Raji (cell line): ENCODE results near the gene RPP38.
A peak's percentile ranks its signal among the peaks of the same experiment; 100 is the strongest.

ENCODE experiments used
- POLR2A ChIP-seq: IDR thresholded peaks from 2 replicates; pipeline ENCODE4 v1.6.1; 2011; ENCODE audit warnings: low read depth, low read length, control low read depth; ENCODE audit not compliant: insufficient read depth

Gene RPP38, protein sequence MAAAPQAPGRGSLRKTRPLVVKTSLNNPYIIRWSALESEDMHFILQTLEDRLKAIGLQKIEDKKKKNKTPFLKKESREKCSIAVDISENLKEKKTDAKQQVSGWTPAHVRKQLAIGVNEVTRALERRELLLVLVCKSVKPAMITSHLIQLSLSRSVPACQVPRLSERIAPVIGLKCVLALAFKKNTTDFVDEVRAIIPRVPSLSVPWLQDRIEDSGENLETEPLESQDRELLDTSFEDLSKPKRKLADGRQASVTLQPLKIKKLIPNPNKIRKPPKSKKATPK

DNA sequence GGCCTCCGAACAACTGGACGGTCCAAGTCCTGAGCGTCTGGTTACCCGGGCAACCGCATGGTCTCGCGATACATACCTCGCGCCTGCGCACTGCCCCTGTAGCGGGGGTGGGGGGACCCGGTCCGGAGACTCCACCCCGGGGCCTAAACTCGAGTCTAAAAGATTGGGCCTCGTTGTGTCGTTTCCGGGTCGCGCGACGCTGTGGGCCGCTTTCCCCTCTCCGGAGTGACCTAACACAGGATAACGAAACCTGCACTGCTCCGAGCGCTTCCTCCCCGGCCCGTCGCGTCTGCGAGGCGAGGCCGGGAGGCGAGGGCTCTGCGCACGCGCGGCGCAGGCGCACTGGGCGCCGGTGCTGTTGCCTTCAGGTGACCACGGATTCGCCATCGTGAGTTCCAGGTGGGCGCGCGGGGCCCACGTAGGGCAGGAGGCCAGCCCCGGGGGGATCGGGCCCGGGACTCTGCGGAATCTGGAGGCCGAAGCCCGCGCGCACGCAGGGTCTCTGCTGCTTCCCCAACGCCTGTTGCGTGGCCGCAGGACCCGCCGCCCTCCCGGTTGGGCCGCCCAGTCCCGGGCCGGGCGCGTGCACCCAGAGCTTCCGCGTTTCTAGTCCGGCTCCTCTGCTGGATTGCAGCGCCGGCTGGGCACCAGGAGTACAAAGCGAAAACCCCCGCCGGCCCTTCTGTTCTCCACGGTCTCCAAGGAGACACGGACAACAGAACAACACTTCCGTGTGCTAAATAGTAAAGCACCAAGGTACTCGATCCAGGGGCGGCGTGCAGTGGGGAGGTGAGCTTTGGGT is at the start of gene RPP38:
TSS of gene RPP38 (plus strand) at position 345 of the 802 bp plus-strand sequence. CDS start 5,960 bp downstream, outside the sequence.
- peak; percentile 94 for TF ChIP-seq POLR2A

DNA sequence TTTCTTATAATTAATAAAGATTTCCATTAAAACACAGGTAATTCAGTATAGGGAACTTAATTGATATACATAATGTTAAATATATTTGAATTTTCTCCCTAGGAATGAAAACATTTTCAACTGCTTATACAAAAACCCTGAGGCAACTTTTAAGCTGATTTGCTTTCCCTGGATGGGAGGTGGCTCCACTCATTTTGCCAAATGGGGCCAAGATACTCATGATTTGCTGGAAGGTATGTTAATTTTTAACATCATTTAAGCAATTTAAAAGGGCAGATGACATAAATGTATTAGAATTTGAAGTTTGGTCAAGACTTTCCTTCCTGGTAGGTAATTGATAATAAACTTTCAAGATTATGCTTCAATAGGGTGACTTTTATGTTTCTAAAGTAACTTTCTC is 47.6 kb upstream of the RPP38 start:
- TF ChIP-seq POLR2A, result no peak

DNA sequence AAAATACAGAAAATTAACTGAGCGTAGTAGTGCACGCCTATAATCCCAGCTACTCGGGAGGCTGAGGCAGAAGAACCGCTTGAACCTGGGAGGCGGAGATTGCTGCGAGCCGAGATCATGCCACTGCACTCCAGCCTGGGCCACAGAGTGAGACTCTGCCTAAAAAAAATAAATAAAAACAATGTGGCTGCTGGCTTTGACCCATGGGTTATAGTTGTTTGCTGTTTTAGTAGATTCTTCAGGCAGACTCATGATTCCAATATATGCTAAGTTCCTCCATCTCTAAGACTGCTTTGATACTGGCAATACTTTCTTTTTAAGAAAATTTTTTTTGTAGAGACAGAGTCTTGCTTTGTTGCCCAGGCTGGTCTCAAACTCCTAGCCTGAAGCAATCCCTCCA is 45.0 kb upstream of the RPP38 start:
- no peak for TF ChIP-seq POLR2A

DNA sequence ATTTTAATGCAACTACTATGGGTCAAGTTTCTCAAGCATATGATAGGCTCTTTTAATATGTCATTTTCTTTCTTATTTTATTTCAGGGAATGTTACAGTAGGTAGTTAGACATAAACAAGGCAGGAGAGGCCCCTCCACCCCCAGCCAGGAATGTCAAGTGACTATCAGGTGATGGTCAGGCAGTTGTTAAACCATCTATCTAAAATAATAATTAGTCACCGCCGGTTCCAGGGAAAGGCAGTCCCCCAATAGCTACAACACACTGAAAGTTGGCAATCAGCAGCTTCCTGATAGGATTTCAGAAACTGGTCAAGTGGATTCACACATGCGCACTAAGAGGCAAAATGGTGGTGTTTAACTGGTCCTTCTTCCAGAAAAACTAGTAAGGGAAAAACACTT is 44.1 kb upstream of the RPP38 start:
- TF ChIP-seq POLR2A, result no peak

DNA sequence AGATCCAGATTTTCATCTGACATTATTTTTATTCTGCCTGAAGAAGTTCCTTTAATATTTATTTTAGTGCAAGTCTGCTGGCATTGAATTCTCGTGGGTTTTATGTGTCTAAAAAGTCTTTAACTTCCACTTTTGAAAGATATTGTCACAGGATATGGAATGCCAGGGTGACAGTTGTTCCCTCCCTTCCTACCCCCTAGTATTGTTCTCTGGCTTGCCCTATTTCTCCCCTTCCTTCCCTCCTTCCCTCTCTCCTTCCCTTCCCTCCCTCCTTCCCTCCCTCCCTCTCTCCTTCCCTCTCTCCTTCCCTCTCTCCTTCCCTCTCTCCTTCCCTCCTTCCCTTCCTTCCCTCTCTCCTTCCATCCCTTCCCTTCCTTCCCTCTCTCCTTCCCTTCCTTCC is 38.5 kb upstream of the RPP38 start:
- TF ChIP-seq POLR2A, result no peak

DNA sequence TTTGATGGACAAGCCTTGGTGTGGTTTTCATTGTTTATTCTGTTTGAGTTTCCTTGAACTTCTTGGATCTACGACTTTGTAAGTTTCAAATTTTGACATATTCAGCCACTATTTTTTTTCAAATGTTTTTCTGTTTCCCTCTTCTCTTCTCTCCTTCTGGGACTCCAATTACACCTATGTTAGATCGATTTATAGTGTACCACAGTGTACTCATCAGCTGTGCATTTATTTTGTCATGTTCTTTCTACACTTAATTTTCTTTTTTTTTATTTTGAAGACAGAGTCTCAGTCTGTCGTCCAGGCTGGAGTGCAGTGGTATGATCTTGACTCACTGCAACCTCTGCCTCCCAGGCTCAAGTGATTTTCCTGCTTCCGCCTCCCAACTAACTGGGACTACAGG is 37.2 kb upstream of the RPP38 start:
- no peak for TF ChIP-seq POLR2A

DNA sequence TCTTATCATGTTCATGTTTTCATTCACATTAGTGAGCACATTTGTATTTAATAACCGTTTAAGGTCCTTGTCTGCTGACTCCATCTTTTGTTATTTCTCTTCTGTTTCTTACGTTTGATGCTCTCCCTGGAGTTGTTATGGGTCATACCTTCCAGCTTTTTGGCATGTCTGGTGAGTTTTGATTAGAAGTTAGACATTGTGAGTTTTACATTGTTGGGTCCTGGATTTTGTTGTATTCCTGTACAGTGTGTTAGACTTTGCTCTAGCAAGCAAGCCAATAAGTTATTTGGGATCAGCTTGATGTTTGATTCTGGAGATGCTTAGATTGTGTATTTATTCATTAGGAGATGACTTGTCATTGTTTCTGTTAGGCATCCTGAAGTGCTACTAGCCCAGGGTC is 36.5 kb upstream of the RPP38 start:
- TF ChIP-seq POLR2A, result no peak

DNA sequence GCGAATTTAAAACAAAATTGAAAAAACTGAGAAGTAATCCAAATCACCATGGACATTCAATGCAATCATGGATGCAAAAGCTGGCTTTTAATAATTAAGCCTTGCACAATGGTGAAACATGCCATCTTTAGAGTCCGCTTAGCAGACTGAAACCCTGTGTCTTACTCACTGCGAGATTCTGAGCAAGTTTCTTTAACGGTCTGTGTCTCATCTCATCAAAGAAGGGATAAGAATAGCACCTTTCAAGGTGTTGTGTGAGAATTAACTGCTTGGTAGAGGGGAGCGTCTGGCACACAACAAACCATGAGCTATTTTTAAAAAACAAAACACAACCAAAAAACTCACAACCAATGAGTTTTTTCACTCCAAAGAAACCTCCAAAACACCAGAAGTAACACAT is 30.0 kb upstream of the RPP38 start:
- TF ChIP-seq POLR2A, result no peak

DNA sequence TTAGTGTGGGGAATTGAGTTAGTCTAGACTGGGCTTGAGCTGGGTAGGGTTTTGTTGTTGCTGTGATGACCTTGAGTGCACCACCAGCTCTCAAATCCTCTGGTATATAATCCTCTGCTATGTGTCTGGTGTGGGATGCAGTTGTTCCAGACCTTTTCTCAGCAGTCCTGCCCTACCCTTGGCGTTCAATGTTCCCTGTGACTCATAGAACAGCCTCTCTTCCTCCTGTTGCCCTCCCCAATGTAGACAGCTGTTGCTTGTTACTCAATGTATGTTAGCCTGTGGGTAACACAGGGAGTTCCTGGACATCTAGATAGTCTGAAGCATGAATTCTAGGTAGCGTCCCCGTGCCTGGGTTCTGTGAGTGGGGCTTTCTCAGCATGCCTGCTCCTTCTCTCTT is 28.4 kb upstream of the RPP38 start:
- no peak for TF ChIP-seq POLR2A

DNA sequence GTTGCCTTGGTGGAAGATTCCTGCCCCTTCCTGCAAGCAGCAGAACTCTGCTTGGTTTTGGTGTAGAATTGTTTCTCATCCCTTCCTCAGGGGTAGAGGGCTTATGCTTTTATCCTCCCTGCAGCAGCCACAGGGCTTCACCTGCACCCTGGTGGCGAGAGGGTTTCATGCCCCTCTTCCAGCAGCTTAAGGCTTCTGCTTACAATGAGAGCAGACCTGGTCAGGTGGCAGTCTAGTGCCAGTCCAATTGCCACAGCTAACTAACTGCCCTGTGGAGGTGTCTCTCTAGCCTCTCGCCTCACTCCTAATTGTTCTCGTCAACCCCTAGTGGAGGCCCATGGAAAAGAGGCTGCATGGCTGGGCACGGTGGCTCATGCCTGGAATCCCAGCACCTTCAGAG is 27.9 kb upstream of the RPP38 start:
- TF ChIP-seq POLR2A, result no peak

DNA sequence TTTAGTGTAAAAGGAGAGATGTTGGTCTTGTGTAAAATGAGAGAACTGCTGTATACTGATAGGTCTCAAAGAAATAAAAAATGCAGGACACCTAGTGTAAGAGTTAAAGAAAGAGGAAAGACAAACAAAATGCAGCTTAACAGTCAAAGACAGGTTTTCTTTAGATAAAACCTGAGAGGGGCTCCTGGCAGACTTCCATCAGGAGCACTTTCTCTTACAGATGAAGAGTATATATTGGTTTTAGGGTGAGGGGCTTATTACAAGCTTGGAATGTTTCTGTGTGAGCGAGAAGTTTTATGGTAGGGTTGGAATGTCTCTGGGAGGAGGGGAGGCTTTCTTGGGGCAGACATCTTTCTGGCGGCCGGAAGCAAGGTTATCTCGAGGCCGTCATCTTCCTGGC is 24.8 kb upstream of the RPP38 start:
- no peak for TF ChIP-seq POLR2A

DNA sequence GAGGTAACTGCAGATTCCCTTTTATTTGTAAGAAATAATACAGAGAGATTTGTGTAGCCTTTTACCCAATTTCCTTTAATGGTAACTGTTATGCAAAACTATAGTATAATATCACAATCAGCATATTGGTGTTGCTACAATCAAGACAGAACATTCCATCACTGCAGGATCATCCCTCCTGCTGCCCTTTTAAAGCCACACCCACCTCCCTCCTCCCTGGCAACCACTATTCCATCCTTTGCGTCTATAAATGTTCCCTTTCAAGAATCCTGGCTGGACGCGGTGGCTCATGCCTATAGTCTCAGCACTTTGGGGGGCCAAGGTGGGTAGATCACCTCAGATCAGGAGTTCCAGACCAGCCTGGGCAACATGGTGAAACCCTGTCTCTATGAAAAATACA is 21.7 kb upstream of the RPP38 start:
- no peak for TF ChIP-seq POLR2A

DNA sequence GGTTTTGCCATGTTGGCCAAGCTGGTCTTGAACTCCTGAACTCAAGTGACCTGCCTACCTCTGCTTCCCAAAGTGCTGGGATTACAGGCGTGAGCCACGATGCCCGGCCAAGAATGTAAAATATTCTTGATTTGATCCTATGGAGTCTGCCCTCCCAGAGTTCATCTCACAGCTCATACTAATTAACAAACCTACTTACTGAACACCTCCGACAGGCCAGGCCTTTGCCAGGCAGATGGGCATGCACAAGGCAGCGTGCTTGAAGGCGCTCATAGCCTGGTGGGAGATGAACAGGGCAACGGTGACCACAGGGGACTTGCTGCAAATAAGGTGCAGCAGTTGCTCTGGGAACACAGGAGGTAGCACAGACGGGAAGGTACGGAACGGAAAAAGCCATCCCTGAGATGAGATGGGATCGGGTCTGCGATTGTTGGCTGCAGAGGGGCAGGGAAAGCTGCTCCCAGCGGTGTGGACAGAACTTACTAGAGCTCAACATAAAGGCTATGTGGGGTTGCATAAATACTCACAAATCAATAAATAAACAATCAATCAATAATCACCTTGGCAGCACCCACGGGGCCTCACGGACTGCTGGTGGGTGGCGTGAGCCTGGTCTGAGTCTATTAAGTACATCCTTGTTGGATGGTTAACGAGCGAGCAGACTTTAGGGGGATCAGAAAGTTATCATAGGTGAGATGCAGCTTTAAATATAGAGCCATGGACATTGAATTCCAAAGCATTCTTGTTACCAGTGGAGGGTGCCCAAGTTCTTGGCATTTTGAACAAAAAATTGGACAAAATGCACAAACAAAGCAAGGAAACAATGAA is 13.3 kb upstream of the RPP38 start:
- TF ChIP-seq POLR2A, result no peak

DNA sequence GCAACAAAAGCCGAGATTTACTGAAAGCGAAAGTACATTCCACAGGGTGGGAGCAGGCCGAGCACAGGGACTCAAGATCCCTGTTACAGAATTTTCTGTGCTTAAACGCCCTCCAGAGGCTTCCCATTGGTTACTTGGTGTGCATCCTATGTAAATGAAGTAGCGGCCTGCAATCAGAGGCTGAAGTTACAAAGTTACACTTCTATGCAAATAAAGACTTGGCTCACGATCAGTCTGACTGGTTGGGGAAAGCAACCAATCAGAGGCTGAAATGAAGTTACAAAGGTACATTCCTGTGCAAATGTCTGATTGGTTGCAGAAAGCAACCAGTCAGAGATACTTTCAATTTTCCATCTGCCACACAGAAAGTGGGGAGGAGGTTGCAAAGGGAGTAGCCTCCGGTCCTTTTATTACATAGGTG is 12.6 kb upstream of the RPP38 start:
- no peak for TF ChIP-seq POLR2A

DNA sequence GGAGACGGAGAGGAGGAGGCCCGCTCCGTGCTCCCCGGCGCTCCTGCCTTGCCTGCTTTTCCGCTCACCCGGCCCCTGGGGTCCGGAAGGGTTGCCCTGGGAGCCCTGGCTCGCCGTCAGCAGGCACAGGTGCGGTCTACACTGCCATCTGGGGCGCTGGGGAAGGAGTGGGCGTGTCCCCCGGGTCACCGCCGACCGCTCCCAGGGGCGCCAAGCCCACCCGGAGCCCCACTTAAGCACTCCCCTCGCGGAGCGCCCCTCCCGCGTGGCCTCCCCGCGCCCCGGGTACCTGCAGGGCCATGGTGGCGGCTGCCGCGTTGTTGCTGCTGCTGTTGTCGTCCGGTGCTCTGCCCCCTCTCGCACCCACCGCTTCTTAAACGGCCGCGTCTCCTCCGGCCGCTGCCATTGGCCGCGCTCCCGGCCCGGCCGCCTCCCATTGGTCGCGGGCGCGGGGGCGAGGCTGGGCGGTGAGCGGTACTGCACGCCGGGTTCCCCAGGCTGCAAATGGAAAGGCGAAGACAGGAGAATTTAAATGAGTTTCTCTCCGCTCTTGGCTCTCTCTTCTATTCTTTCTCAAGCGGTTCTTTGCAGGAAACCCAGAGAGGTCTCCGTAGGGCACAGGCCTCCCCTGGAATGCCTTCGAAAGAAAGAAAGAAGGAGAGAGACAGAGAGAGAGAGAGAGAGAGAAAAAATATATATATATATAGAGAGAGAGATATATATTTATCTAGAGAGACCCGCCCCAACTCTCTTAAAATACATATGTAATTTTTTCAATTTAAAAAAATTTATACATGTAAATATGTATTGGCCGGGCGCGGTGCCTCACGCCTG is 8.5 kb upstream of the RPP38 start, which contains the start of gene ACBD7:
TSS of gene ACBD7 (minus strand) at position 349 of the 834 bp plus-strand sequence. CDS start at position 301, 48 bp downstream.
- TF ChIP-seq POLR2A, result peak; percentile 68
